K562 (cell line): ENCODE data around the gene CLASP2. TPM values are rescaled to one million over a fixed set of nuclear protein-coding genes. Genes with fewer than 3 reads are reported as not detected.
A peak's percentile ranks its signal among the peaks of the same experiment; 100 is the strongest.

Experiments used
- ETV6 ChIP-seq, 3 experiments: fragments of 150-350 bp in 1 of 3; sonication (generic) in 1 of 3; formaldehyde crosslinking in 1 of 3; IDR thresholded peaks; 2 replicates each; pipeline versions ENCODE4 v1.6.1 to v1.8.0; 2014 to 2022; ENCODE audit warnings: borderline replicate concordance in 2 of 3, low read depth in 2 of 3, antibody characterized with exemption in 1 of 3, low read length in 1 of 3, mild to moderate bottlenecking in 1 of 3, missing genetic modification reagents in 1 of 3
- FOXK2 ChIP-seq, 2 experiments: fragments of 450-650 bp; IDR thresholded peaks in 1 of 2; conservative IDR thresholded peaks in 1 of 2; 2 replicates each; pipeline ENCODE4 v1.6.1; 2016; ENCODE audit warnings: low read depth in 2 of 2, mild to moderate bottlenecking in 1 of 2
- HDAC8 ChIP-seq: fragments of 450-650 bp; IDR thresholded peaks from 2 replicates; pipeline ENCODE4 v1.6.1; 2016; ENCODE audit warnings: mild to moderate bottlenecking, missing genetic modification characterization, moderate library complexity, missing compliant biosample characterization
- HDGF ChIP-seq: fragments of 450-650 bp; IDR thresholded peaks from 2 replicates; pipeline ENCODE4 v1.6.1; 2016
- SOX6 ChIP-seq: fragments of 450-650 bp; IDR thresholded peaks from 2 replicates; pipeline ENCODE4 v1.6.1; 2014; ENCODE audit warnings: mild to moderate bottlenecking
- SRSF3 ChIP-seq: fragments of 200-400 bp; formaldehyde crosslinking; IDR thresholded peaks from 2 replicates; pipeline ENCODE4 v1.6.1; 2016; ENCODE audit warnings: mild to moderate bottlenecking, low read length, moderate library complexity; ENCODE audit not compliant: insufficient read depth
- polyA plus RNA-seq, 8 experiments: library from polyadenylated mRNA; depleted of rRNA in 4 of 8; stranded (reverse) in 5 of 8; unstranded in 3 of 8; fragments of >200 nt; fragmentation: Nextera tagmentation in 2 of 8; fragmentation: Illumina TruSeq in 1 of 8; extraction: Ambion mirVana in 2 of 8; extraction: Trizol in 1 of 8; gene quantifications; 2 replicates each; pipeline versions ENCODE4 v1.2.1 to v1.2.3, GENCODE V29; 2011 to 2014; ENCODE audit warnings: inconsistent platforms in 1 of 8, missing spikeins in 1 of 8
- total RNA-seq, 7 experiments: library from RNA; depleted of rRNA in 6 of 7; stranded (reverse); fragments of >200 nt in 6 of 7; fragmentation: Illumina TruSeq in 2 of 7; extraction: Trizol in 2 of 7; gene quantifications; 2 replicates each; pipeline versions ENCODE4 v1.2.1 to v1.2.3, GENCODE V29; 2011 to 2021; ENCODE audit warnings: low replicate concordance in 1 of 7
- TF ChIP-seq, protein P1 (sequence below): fragments of 250-450 bp; sonication (Bioruptor Pico); IDR thresholded peaks from 2 replicates; pipeline ENCODE4 v1.9.0; 2021; ENCODE audit warnings: mild to moderate bottlenecking, inconsistent platforms
- TF ChIP-seq, protein P2 (sequence below): fragments of 450-650 bp; IDR thresholded peaks from 2 replicates; pipeline ENCODE4 v1.6.1; 2017; ENCODE audit warnings: antibody characterized with exemption, mild to moderate bottlenecking
- TF ChIP-seq, protein P3 (sequence below), 2 experiments: IDR thresholded peaks; 2 replicates each; pipeline ENCODE4 v1.6.1; 2012; ENCODE audit warnings: improper control_type of control experiment in 2 of 2, low read depth in 2 of 2, low read length in 2 of 2, borderline replicate concordance in 1 of 2
- TF ChIP-seq, protein P4 (sequence below): fragments of 250-450 bp; sonication (Bioruptor Pico); IDR thresholded peaks from 2 replicates; pipeline ENCODE4 v1.5.0; 2021
- TF ChIP-seq, protein P5 (sequence below): fragments of 250-450 bp; sonication (Bioruptor Pico); IDR thresholded peaks from 2 replicates; pipeline ENCODE4 v1.5.0; 2020; ENCODE audit warnings: mild to moderate bottlenecking
- TF ChIP-seq, protein P6 (sequence below): fragments of 450-650 bp; formaldehyde crosslinking; IDR thresholded peaks from 2 replicates; pipeline ENCODE4 v1.4.0; 2022; ENCODE audit warnings: missing genetic modification characterization

CLASP2 gene
- total and polyA plus RNA-seq, 9 of the 15 experiments (the other 6 are each of a cell fraction or from before 2014, with no cell fraction given), result 13.5 to 107 (median 71.8) TPM

DNA sequence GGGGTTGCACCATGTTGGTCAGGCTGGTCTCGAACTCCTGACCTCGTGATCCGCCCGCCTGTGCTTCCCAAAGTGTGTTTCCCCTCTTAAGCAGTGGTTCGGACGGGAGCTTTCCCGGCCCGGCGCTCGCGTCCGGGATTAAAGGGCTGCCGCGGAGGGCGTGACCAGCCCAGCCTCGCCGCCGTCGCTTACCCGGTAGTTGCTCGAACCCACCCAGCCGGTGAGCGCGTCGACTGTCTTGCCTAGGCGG is 513 bp downstream of the CLASP2 start (continued):
- TF ChIP-seq, protein P1, sequence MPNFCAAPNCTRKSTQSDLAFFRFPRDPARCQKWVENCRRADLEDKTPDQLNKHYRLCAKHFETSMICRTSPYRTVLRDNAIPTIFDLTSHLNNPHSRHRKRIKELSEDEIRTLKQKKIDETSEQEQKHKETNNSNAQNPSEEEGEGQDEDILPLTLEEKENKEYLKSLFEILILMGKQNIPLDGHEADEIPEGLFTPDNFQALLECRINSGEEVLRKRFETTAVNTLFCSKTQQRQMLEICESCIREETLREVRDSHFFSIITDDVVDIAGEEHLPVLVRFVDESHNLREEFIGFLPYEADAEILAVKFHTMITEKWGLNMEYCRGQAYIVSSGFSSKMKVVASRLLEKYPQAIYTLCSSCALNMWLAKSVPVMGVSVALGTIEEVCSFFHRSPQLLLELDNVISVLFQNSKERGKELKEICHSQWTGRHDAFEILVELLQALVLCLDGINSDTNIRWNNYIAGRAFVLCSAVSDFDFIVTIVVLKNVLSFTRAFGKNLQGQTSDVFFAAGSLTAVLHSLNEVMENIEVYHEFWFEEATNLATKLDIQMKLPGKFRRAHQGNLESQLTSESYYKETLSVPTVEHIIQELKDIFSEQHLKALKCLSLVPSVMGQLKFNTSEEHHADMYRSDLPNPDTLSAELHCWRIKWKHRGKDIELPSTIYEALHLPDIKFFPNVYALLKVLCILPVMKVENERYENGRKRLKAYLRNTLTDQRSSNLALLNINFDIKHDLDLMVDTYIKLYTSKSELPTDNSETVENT (CRISPR knock-in tag), result no peak
- TF ChIP-seq HDAC8 (no peak), SOX6 (no peak), SRSF3 (no peak), HDGF (no peak), ETV6 (IDR thresholded peaks at IDR 0.05; ENCODE audit: borderline replicate concordance in 1 of 2, low read depth in 2 of 2, low read length in 1 of 2) (no peak), ETV6 (CRISPR knock-in tag; IDR thresholded peaks at IDR 0.05; ENCODE audit: borderline replicate concordance) (no peak), FOXK2 (conservative IDR thresholded peaks at IDR 0.05 in 1 of 2, IDR thresholded peaks at IDR 0.05 in 1 of 2; ENCODE audit: low read depth in 2 of 2) (no peak)
- TF ChIP-seq, protein P2, sequence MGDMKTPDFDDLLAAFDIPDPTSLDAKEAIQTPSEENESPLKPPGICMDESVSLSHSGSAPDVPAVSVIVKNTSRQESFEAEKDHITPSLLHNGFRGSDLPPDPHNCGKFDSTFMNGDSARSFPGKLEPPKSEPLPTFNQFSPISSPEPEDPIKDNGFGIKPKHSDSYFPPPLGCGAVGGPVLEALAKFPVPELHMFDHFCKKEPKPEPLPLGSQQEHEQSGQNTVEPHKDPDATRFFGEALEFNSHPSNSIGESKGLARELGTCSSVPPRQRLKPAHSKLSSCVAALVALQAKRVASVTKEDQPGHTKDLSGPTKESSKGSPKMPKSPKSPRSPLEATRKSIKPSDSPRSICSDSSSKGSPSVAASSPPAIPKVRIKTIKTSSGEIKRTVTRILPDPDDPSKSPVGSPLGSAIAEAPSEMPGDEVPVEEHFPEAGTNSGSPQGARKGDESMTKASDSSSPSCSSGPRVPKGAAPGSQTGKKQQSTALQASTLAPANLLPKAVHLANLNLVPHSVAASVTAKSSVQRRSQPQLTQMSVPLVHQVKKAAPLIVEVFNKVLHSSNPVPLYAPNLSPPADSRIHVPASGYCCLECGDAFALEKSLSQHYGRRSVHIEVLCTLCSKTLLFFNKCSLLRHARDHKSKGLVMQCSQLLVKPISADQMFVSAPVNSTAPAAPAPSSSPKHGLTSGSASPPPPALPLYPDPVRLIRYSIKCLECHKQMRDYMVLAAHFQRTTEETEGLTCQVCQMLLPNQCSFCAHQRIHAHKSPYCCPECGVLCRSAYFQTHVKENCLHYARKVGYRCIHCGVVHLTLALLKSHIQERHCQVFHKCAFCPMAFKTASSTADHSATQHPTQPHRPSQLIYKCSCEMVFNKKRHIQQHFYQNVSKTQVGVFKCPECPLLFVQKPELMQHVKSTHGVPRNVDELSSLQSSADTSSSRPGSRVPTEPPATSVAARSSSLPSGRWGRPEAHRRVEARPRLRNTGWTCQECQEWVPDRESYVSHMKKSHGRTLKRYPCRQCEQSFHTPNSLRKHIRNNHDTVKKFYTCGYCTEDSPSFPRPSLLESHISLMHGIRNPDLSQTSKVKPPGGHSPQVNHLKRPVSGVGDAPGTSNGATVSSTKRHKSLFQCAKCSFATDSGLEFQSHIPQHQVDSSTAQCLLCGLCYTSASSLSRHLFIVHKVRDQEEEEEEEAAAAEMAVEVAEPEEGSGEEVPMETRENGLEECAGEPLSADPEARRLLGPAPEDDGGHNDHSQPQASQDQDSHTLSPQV, result no peak
- TF ChIP-seq, protein P3, sequence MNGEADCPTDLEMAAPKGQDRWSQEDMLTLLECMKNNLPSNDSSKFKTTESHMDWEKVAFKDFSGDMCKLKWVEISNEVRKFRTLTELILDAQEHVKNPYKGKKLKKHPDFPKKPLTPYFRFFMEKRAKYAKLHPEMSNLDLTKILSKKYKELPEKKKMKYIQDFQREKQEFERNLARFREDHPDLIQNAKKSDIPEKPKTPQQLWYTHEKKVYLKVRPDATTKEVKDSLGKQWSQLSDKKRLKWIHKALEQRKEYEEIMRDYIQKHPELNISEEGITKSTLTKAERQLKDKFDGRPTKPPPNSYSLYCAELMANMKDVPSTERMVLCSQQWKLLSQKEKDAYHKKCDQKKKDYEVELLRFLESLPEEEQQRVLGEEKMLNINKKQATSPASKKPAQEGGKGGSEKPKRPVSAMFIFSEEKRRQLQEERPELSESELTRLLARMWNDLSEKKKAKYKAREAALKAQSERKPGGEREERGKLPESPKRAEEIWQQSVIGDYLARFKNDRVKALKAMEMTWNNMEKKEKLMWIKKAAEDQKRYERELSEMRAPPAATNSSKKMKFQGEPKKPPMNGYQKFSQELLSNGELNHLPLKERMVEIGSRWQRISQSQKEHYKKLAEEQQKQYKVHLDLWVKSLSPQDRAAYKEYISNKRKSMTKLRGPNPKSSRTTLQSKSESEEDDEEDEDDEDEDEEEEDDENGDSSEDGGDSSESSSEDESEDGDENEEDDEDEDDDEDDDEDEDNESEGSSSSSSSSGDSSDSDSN (IDR thresholded peaks at IDR 0.05; ENCODE audit: borderline replicate concordance in 1 of 2, low read depth in 2 of 2, low read length in 2 of 2), result peak in 1 of 2 experiments; percentile 83; a peak in 3 of 4 replicates
- TF ChIP-seq, protein P4, sequence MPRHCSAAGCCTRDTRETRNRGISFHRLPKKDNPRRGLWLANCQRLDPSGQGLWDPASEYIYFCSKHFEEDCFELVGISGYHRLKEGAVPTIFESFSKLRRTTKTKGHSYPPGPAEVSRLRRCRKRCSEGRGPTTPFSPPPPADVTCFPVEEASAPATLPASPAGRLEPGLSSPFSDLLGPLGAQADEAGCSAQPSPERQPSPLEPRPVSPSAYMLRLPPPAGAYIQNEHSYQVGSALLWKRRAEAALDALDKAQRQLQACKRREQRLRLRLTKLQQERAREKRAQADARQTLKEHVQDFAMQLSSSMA (CRISPR knock-in tag), result no peak
- TF ChIP-seq, protein P5, sequence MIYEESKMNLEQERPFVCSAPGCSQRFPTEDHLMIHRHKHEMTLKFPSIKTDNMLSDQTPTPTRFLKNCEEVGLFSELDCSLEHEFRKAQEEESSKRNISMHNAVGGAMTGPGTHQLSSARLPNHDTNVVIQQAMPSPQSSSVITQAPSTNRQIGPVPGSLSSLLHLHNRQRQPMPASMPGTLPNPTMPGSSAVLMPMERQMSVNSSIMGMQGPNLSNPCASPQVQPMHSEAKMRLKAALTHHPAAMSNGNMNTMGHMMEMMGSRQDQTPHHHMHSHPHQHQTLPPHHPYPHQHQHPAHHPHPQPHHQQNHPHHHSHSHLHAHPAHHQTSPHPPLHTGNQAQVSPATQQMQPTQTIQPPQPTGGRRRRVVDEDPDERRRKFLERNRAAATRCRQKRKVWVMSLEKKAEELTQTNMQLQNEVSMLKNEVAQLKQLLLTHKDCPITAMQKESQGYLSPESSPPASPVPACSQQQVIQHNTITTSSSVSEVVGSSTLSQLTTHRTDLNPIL (CRISPR knock-in tag), result no peak
- TF ChIP-seq, protein P6, sequence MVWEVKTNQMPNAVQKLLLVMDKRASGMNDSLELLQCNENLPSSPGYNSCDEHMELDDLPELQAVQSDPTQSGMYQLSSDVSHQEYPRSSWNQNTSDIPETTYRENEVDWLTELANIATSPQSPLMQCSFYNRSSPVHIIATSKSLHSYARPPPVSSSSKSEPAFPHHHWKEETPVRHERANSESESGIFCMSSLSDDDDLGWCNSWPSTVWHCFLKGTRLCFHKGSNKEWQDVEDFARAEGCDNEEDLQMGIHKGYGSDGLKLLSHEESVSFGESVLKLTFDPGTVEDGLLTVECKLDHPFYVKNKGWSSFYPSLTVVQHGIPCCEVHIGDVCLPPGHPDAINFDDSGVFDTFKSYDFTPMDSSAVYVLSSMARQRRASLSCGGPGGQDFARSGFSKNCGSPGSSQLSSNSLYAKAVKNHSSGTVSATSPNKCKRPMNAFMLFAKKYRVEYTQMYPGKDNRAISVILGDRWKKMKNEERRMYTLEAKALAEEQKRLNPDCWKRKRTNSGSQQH (CRISPR knock-in tag), result no peak
